Colonic mucosa (tissue), 4 donors: ENCODE results near the gene SINHCAF. TPM values are rescaled to one million over a fixed set of nuclear protein-coding genes. Genes with fewer than 3 reads are reported as not detected.

Source experiments
- DNase-seq: peaks from one replicate; pipeline ENCODE4 v3.0.0-alpha.2; 2020
- H3K27ac ChIP-seq: fragments of 200-600 bp; one replicate; pipeline ENCODE4 v1.8.0; 2021
- H3K27me3 ChIP-seq: fragments of 200-600 bp; one replicate; pipeline ENCODE4 v1.8.0; 2021
- H3K36me3 ChIP-seq: fragments of 200-600 bp; one replicate; pipeline ENCODE4 v1.8.0; 2021
- H3K4me1 ChIP-seq: fragments of 200-600 bp; one replicate; pipeline ENCODE4 v1.8.0; 2021; ENCODE audit warnings: mild to moderate bottlenecking
- H3K4me3 ChIP-seq: fragments of 200-600 bp; one replicate; pipeline ENCODE4 v1.8.0; 2021
- H3K9ac ChIP-seq, 2 donors: one replicate each; pipeline ENCODE4 v1.7.0; 2013; ENCODE audit warnings: control low read depth in 2 of 2, low read depth in 2 of 2, low read length in 2 of 2
- H3K9me3 ChIP-seq: fragments of 200-600 bp; one replicate; pipeline ENCODE4 v1.8.0; 2021
- CTCF ChIP-seq: fragments of 200-600 bp; IDR thresholded peaks from one replicate; pipeline ENCODE4 v1.8.0; 2022; ENCODE audit warnings: antibody characterized with exemption, mild to moderate bottlenecking
- intact Hi-C: fragments of 100-400 bp; cut with DNase I; formaldehyde crosslinking; loops from one replicate; pipeline ENCODE4 v1.14.1; 2022
- total RNA-seq, 2 donors: library from RNA; stranded (reverse); fragmentation: NEBNext Ultra II Directional in 1 of 2; extraction: Animal tissue kit (Norgen Biotek cat#: 25700) in 1 of 2; gene quantifications; one replicate each; pipeline ENCODE4 v1.2.1, GENCODE V29; 2021
- donor health status: healthy.
- donor health status: DM: no; HTN: no; CAD: no.
- donor health status: DM: no; HTN: no; CAD: no.

The SINHCAF gene
- total RNA-seq, 2 donors from 2014 or later, result 58.9 to 107 TPM

DNA sequence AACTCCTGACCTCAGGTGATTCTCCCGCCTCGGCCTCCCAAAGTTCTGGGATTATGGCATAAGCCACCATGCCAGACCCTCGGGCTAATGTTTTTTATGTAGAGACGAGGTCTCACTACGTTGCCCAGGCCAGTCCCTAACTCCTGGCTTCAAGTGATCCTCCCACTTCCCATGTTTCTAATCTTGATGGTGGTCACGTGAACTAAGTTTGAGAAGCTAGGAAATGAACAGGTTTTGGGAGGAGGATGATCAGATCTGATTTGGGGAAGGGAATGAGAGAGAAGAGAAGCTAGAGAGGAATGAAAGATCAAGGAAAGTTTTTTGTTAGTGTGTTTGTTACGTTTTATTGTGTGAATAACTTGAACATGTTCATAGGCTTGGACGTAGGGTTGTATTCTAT is 17.2 kb upstream of the SINHCAF start:
- H3K27me3 ChIP-seq, result no peaks in the 10 kb centered on the region
- intact Hi-C loops, result no loop called here
- no peak overlapping the region for H3K4me3 ChIP-seq
- no peaks in the 10 kb centered on the region for H3K36me3 ChIP-seq
- no peaks in the 10 kb centered on the region for H3K4me1 ChIP-seq
- DNase-seq, result no peak
- H3K9ac ChIP-seq, result no peak overlapping the region
- TF ChIP-seq CTCF, result no peak
- H3K9me3 ChIP-seq, result no peaks in the 10 kb centered on the region
- no peak overlapping the region for H3K27ac ChIP-seq

DNA sequence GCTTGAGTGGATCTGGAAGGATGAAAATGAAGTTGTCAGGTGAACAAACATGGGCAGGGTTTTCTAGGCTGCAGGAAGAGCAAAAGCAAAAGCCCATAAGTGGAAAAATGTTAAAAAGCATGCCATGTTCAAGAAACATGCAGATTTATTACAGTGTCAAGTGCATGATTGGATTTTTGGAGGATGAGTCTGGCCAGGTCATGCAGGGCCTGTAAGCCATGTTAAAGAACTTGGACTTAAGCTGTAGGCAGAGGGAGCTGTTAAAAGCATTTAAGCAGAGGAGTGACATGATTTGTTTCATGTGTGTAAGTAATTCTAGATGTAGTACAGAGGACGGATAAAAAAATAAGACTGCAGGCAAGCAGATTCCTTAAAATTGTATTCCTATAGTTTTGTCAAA is 16.3 kb upstream of the SINHCAF start:
- DNase-seq, result no peak
- intact Hi-C loops, result no loop called here
- no peak for TF ChIP-seq CTCF

GRCh38 chr12:31339831-31340622 is 14.1 kb upstream of the SINHCAF start:
- no peak overlapping the region for H3K4me3 ChIP-seq
- no peak for DNase-seq
- intact Hi-C loops, result no loop called here
- H3K27ac ChIP-seq, result no peak overlapping the region
- H3K27me3 ChIP-seq, result no peaks in the 10 kb centered on the region
- no peak for TF ChIP-seq CTCF
- H3K4me1 ChIP-seq, result no peaks in the 10 kb centered on the region
- H3K9me3 ChIP-seq, result no peaks in the 10 kb centered on the region
- H3K9ac ChIP-seq, result no peak overlapping the region
- H3K36me3 ChIP-seq, result no peaks in the 10 kb centered on the region

More for the DNA sequence above, 16.3 kb upstream of the SINHCAF start:
- Histone ChIP-seq H3K27ac (no peak overlapping the region), H3K9me3 (no peaks in the 10 kb centered on the region), H3K4me3 (no peak overlapping the region), H3K27me3 (no peaks in the 10 kb centered on the region), H3K9ac (no peak overlapping the region), H3K36me3 (no peaks in the 10 kb centered on the region), H3K4me1 (no peaks in the 10 kb centered on the region)

GRCh38 chr12:31337952-31338351 is 12.0 kb upstream of the SINHCAF start:
- DNase-seq, result no peak
- H3K27me3 ChIP-seq, result no peaks in the 10 kb centered on the region
- intact Hi-C loops, result no loop called here
- no peak for TF ChIP-seq CTCF
- no peaks in the 10 kb centered on the region for H3K9me3 ChIP-seq
- H3K9ac ChIP-seq, result no peak overlapping the region
- H3K36me3 ChIP-seq, result no peaks in the 10 kb centered on the region
- no peak overlapping the region for H3K27ac ChIP-seq
- H3K4me1 ChIP-seq, result no peaks in the 10 kb centered on the region
- no peak overlapping the region for H3K4me3 ChIP-seq

DNA sequence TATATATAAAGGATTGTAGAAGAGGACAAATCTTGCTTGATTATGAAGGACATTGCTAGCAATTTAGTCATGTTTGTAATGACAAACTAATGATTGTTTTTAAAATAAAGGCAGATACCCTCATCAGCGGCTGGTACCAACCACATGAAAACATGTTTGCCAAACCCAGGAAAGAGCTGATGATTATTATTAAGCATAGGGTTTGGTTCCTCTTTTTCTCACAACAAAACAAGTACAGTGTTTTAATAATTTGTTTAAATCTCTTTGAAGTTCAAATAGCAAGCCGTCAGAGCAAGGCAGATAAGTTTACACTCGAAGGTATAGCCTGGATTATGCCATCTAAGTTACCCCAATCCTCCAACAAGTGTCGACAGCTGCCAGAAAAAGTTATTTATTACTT is 5.3 kb upstream of the SINHCAF start:
- no peaks in the 10 kb centered on the region for H3K27me3 ChIP-seq
- TF ChIP-seq CTCF, result no peak
- no peak overlapping the region for H3K9ac ChIP-seq
- H3K36me3 ChIP-seq, result no peaks in the 10 kb centered on the region
- H3K4me1 ChIP-seq, result no peaks in the 10 kb centered on the region
- intact Hi-C loops, result no loop called here
- no peak overlapping the region for H3K27ac ChIP-seq
- no peak for DNase-seq
- no peaks in the 10 kb centered on the region for H3K9me3 ChIP-seq
- no peak overlapping the region for H3K4me3 ChIP-seq
